PC-9 (cell line): ENCODE results near the gene ZCCHC14.

Experiments used
- EZH2 ChIP-seq: fragments of 200-600 bp; sonication (generic); IDR thresholded peaks from 2 replicates; pipeline ENCODE4 v1.8.0; 2017; ENCODE audit warnings: antibody characterized with exemption, low read depth
- TF ChIP-seq, protein P1 (sequence below): fragments of 200-600 bp; sonication (generic); conservative IDR thresholded peaks from 2 replicates; pipeline ENCODE4 v1.6.1; 2017; ENCODE audit warnings: mixed run types, antibody characterized with exemption, mild to moderate bottlenecking, moderate library complexity

DNA sequence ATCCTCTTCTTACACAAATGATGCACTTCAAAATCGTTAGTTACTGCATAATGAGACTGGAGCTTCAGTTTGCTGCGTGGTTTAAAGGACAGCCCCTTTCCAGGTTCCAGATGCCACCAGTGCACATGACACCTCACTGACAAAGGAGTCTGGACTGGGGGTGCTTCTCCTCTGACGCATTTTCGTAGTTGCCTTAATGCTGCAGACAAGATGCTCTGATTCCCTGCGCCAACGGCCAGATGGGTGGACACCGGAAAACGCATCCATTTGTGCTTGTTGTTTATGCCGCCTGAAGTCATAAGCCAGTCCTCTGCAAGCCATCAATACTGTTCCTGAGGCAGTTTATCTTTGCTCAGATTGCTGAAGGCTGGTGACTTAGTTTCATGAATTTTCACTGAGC, 125.3 kb downstream of the ZCCHC14 start:
- TF ChIP-seq, protein P1, sequence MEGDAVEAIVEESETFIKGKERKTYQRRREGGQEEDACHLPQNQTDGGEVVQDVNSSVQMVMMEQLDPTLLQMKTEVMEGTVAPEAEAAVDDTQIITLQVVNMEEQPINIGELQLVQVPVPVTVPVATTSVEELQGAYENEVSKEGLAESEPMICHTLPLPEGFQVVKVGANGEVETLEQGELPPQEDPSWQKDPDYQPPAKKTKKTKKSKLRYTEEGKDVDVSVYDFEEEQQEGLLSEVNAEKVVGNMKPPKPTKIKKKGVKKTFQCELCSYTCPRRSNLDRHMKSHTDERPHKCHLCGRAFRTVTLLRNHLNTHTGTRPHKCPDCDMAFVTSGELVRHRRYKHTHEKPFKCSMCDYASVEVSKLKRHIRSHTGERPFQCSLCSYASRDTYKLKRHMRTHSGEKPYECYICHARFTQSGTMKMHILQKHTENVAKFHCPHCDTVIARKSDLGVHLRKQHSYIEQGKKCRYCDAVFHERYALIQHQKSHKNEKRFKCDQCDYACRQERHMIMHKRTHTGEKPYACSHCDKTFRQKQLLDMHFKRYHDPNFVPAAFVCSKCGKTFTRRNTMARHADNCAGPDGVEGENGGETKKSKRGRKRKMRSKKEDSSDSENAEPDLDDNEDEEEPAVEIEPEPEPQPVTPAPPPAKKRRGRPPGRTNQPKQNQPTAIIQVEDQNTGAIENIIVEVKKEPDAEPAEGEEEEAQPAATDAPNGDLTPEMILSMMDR: no peak
- no peak for TF ChIP-seq EZH2
